A549 (cell line): ENCODE measurements around the gene PIWIL4. TPM values are rescaled to one million over a fixed set of nuclear protein-coding genes. Genes with fewer than 3 reads are reported as not detected.

ENCODE experiments used
- ATAC-seq, 2 experiments: fragments of 200-7000 bp in 1 of 2; fragments of >200 bp in 1 of 2; cut with Nextera tagmentation in 1 of 2; cut with Tn5 transposase in 1 of 2; 3 replicates each; pipeline versions ENCODE4 v1.8.0 to v1.9.1; 2018 to 2020; ENCODE audit warnings: mild to moderate bottlenecking in 1 of 2, moderate library complexity in 1 of 2
- CTCF ChIA-PET: fragments of 300-600 bp; sonication (Branson Sonifier 250); formaldehyde crosslinking; extraction: SDS; loops from one replicate; lab custom pipeline; 2021; ENCODE audit warnings: antibody characterized with exemption, inconsistent platforms; lab: Yijun Ruan, JAX
- POLR2A ChIA-PET: fragments of 350-600 bp; formaldehyde crosslinking; extraction: SDS; loops from one replicate; lab custom pipeline; 2021; ENCODE audit warnings: antibody characterized with exemption, inconsistent platforms; lab: Yijun Ruan, JAX
- DNase-seq, 2 experiments: peaks; one replicate each; pipeline versions ENCODE4 v3.0.0 to v3.0.0-alpha.2; 2011 to 2016; ENCODE audit warnings: low read depth in 1 of 2, low spot score in 1 of 2
- FAIRE-seq: peaks from 2 replicates; lab custom pipeline; 2011; peaks lifted over from hg19 to GRCh38; lab: Jason Lieb, UNC
- H3K27ac ChIP-seq, 2 experiments: fragments of >200 bp; sonication (Bioruptor Twin); formaldehyde crosslinking; 3 replicates each; pipeline ENCODE4 v1.5.1; 2016 to 2017
- H3K4me1 ChIP-seq: fragments of >200 bp; sonication (Bioruptor Twin); formaldehyde crosslinking; 3 replicates; pipeline ENCODE4 v1.6.1; 2016
- H3K4me2 ChIP-seq: fragments of >200 bp; sonication (Bioruptor Twin); formaldehyde crosslinking; 3 replicates; pipeline ENCODE4 v1.6.1; 2016
- H3K4me3 ChIP-seq: fragments of >200 bp; sonication (Bioruptor Twin); formaldehyde crosslinking; 3 replicates; pipeline ENCODE4 v1.5.1; 2016
- H3K9me3 ChIP-seq: fragments of >200 bp; sonication (Bioruptor Twin); formaldehyde crosslinking; 3 replicates; pipeline ENCODE4 v1.6.1; 2016
- BCL3 ChIP-seq: fragments of >200 bp; sonication (Bioruptor Twin); formaldehyde crosslinking; IDR thresholded peaks from 3 replicates; pipeline ENCODE4 v1.6.1; 2016
- CBX8 ChIP-seq: fragments of 200-600 bp; sonication (generic); IDR thresholded peaks from 2 replicates; pipeline ENCODE4 v1.6.1; 2016
- CEBPB ChIP-seq, 2 experiments: fragments of >200 bp in 1 of 2; sonication (Bioruptor Twin) in 1 of 2; formaldehyde crosslinking in 1 of 2; IDR thresholded peaks; 2 replicates each; pipeline ENCODE4 v1.6.1; 2012 to 2016
- CTCF ChIP-seq: fragments of >200 bp; sonication (Bioruptor Twin); formaldehyde crosslinking; IDR thresholded peaks from 3 replicates; pipeline ENCODE4 v1.5.1; 2016
- EHMT2 ChIP-seq: fragments of 200-600 bp; sonication (generic); IDR thresholded peaks from 2 replicates; pipeline ENCODE4 v1.6.1; 2016; ENCODE audit warnings: antibody characterized with exemption, low read depth, mild to moderate bottlenecking, moderate library complexity
- FOSL2 ChIP-seq, 2 experiments: fragments of 450-650 bp in 1 of 2; fragments of >200 bp in 1 of 2; sonication (Bioruptor Twin) in 1 of 2; formaldehyde crosslinking; IDR thresholded peaks; 2 replicates each; pipeline versions ENCODE4 v1.5.0 to v1.6.1; 2016 to 2020; ENCODE audit warnings: mild to moderate bottlenecking in 1 of 2, moderate library complexity in 1 of 2
- GATA3 ChIP-seq: IDR thresholded peaks from 2 replicates; pipeline ENCODE4 v1.6.1; 2012; ENCODE audit warnings: borderline replicate concordance
- HOXB13 ChIP-seq: fragments of 250-450 bp; sonication (Bioruptor Pico); IDR thresholded peaks from 2 replicates; pipeline ENCODE4 v1.5.0; 2020; ENCODE audit warnings: low read depth, mild to moderate bottlenecking, moderate library complexity
- JUNB ChIP-seq: fragments of >200 bp; sonication (Bioruptor Twin); formaldehyde crosslinking; IDR thresholded peaks from 2 replicates; pipeline ENCODE4 v1.6.1; 2016
- KDM5A ChIP-seq: fragments of 200-600 bp; sonication (generic); IDR thresholded peaks from 2 replicates; pipeline ENCODE4 v1.6.1; 2016; ENCODE audit warnings: antibody characterized with exemption, mild to moderate bottlenecking
- NFE2L2 ChIP-seq: fragments of 150-350 bp; conservative IDR thresholded peaks from 2 replicates; pipeline ENCODE4 v1.6.1; 2014; ENCODE audit warnings: low read length
- RARB ChIP-seq: fragments of 250-450 bp; sonication (Bioruptor Pico); IDR thresholded peaks from 2 replicates; pipeline ENCODE4 v1.8.0; 2021; ENCODE audit warnings: mild to moderate bottlenecking, moderate library complexity
- ZFP36 ChIP-seq: fragments of 450-650 bp; IDR thresholded peaks from 2 replicates; pipeline ENCODE4 v1.6.1; 2014; ENCODE audit warnings: borderline replicate concordance; ENCODE audit not compliant: partially characterized antibody
- ZSCAN20 ChIP-seq: fragments of 250-450 bp; sonication (Bioruptor Pico); IDR thresholded peaks from 2 replicates; pipeline ENCODE4 v1.8.0; 2022; ENCODE audit warnings: mild to moderate bottlenecking, moderate library complexity
- WGBS: methylation state at CpG from one replicate; pipeline ENCODE4 v1.1.6; 2017; ENCODE audit errors: missing lambda C conversion rate; 5-methylcytosine and 5-hydroxymethylcytosine counted together
- polyA plus RNA-seq, 4 experiments: library from polyadenylated mRNA; depleted of rRNA in 3 of 4; stranded (reverse); fragments of >200 nt; fragmentation: RNase III in 1 of 4; extraction: RNeasy Plus Mini Kit Qiagen cat#74134 plus additional on column Dnase treatment in 1 of 4; gene quantifications; 2 replicates in 3 of 4; 3 replicates in 1 of 4; pipeline ENCODE4 v1.2.3, GENCODE V29; 2011 to 2017
- TF ChIP-seq, protein P1 (sequence below): fragments of 200-600 bp; sonication (generic); IDR thresholded peaks from 2 replicates; pipeline ENCODE4 v1.6.1; 2016; ENCODE audit warnings: antibody characterized with exemption, mild to moderate bottlenecking, moderate library complexity
- TF ChIP-seq, protein P2 (sequence below): fragments of 250-450 bp; sonication (Bioruptor Pico); IDR thresholded peaks from 2 replicates; pipeline ENCODE4 v1.5.0; 2021; ENCODE audit warnings: mild to moderate bottlenecking, moderate library complexity, borderline replicate concordance

The PIWIL4 gene
- polyA plus RNA-seq, 2 of the 4 experiments (the other 2 are of a cell fraction), result 0.28 to 0.35 TPM

DNA sequence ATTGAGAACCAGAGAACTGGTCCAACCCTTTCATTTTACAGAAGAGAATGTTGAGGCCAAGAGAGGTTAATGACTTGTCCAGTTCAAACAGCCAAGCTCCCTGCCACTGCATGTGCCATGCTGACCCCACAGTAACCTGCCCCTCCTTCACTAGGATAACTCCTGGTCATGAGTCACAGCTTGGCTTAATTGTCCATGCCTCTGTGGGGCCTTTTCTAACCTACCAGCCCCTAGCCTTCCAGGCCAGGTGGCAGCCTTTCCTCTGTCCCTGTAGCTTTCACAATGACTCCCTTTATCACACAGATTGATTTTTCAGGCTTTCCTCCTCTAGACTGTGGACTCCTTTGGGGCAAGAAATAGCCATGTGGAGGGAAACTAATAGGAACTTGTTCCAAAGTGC is 97.2 kb downstream of the PIWIL4 start:
- Histone ChIP-seq H3K27ac (no peak overlapping the region), H3K9me3 (no peaks in the 10 kb centered on the region), H3K4me3 (no peak overlapping the region), H3K4me1 (no peaks in the 10 kb centered on the region)
- DNase-seq (peak in 1 of 2 experiments; percentile 5), ATAC-seq (no peak)
- TF ChIP-seq JUNB, result no peak
- no peak for TF ChIP-seq BCL3
- no peak for TF ChIP-seq EHMT2
- TF ChIP-seq CTCF, result no peak
- no peak for TF ChIP-seq NFE2L2
- no peak for TF ChIP-seq HOXB13 (CRISPR knock-in tag)
- no peak for TF ChIP-seq ZFP36
- TF ChIP-seq ZSCAN20 (CRISPR knock-in tag), result no peak
- no peak for TF ChIP-seq CBX8
- TF ChIP-seq FOSL2 (IDR thresholded peaks at IDR 0.05), result no peak
- no peak for TF ChIP-seq FOSL2 (CRISPR knock-in tag; IDR thresholded peaks at IDR 0.05)
- no peak for TF ChIP-seq GATA3
- no peak for TF ChIP-seq KDM5A
- no peak for TF ChIP-seq RARB (CRISPR knock-in tag)
- TF ChIP-seq, protein P1, sequence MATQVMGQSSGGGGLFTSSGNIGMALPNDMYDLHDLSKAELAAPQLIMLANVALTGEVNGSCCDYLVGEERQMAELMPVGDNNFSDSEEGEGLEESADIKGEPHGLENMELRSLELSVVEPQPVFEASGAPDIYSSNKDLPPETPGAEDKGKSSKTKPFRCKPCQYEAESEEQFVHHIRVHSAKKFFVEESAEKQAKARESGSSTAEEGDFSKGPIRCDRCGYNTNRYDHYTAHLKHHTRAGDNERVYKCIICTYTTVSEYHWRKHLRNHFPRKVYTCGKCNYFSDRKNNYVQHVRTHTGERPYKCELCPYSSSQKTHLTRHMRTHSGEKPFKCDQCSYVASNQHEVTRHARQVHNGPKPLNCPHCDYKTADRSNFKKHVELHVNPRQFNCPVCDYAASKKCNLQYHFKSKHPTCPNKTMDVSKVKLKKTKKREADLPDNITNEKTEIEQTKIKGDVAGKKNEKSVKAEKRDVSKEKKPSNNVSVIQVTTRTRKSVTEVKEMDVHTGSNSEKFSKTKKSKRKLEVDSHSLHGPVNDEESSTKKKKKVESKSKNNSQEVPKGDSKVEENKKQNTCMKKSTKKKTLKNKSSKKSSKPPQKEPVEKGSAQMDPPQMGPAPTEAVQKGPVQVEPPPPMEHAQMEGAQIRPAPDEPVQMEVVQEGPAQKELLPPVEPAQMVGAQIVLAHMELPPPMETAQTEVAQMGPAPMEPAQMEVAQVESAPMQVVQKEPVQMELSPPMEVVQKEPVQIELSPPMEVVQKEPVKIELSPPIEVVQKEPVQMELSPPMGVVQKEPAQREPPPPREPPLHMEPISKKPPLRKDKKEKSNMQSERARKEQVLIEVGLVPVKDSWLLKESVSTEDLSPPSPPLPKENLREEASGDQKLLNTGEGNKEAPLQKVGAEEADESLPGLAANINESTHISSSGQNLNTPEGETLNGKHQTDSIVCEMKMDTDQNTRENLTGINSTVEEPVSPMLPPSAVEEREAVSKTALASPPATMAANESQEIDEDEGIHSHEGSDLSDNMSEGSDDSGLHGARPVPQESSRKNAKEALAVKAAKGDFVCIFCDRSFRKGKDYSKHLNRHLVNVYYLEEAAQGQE, result no peak
- TF ChIP-seq, all 56 proteins: peak for 0
- ChIA-PET CTCF (interaction anchor here (0.7 kb wide), 1 partner anchor 9 kb away, joined by 3 read pairs; no protein-coding TSS in a partner anchor), POLR2A (no interaction called here)
- FAIRE-seq, result no peak
- H3K4me2 ChIP-seq, result no peak overlapping the region

GRCh38 chr11:94665116-94665659 is 98.0 kb downstream of the PIWIL4 start:
- Histone ChIP-seq H3K27ac (no peak overlapping the region), H3K4me2 (no peak overlapping the region), H3K4me3 (no peak overlapping the region), H3K4me1 (no peaks in the 10 kb centered on the region), H3K9me3 (no peaks in the 10 kb centered on the region)
- WGBS, result 50% methylated on average over 3 of the region's 4 CpGs
- DNase-seq (no peak), ATAC-seq (no peak), FAIRE-seq (no peak)
- ChIA-PET POLR2A (no interaction called here), CTCF (no interaction called here)
- no peak for TF ChIP-seq CEBPB (IDR thresholded peaks at IDR 0.05)
- TF ChIP-seq, protein P1, result no peak
- TF ChIP-seq CBX8, result no peak
- TF ChIP-seq, protein P2, sequence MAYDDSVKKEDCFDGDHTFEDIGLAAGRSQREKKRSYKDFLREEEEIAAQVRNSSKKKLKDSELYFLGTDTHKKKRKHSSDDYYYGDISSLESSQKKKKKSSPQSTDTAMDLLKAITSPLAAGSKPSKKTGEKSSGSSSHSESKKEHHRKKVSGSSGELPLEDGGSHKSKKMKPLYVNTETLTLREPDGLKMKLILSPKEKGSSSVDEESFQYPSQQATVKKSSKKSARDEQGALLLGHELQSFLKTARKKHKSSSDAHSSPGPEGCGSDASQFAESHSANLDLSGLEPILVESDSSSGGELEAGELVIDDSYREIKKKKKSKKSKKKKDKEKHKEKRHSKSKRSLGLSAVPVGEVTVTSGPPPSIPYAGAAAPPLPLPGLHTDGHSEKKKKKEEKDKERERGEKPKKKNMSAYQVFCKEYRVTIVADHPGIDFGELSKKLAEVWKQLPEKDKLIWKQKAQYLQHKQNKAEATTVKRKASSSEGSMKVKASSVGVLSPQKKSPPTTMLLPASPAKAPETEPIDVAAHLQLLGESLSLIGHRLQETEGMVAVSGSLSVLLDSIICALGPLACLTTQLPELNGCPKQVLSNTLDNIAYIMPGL (CRISPR knock-in tag), result no peak
- TF ChIP-seq, all 56 proteins: peak for 0
